Caco-2 (cell line): Measurements from ENCODE around the gene C9orf78. TPM values are rescaled to one million over a fixed set of nuclear protein-coding genes. Genes with fewer than 3 reads are reported as not detected.

Experiments
- BruUV-seq: library from RNA; stranded (reverse); fragments of 400-500 nt; replicated peaks from 2 replicates; lab custom pipeline; 2021; lab: Mats Ljungman, UMichigan
- CTCF ChIA-PET: fragments of 300-600 bp; sonication (Branson Sonifier 250); formaldehyde crosslinking; loops from one replicate; lab custom pipeline; 2022; ENCODE audit warnings: antibody characterized with exemption; lab: Charles Lee
- POLR2A ChIA-PET: fragments of 300-600 bp; sonication (Branson Sonifier 250); formaldehyde crosslinking; loops from one replicate; lab custom pipeline; 2022; ENCODE audit warnings: antibody characterized with exemption; lab: Charles Lee
- DNase-seq, 2 experiments: peaks; one replicate each; pipeline versions ENCODE4 v3.0.0 to v3.0.0-alpha.2; 2020 to 2022
- H3K27me3 ChIP-seq: replicated peaks from 2 replicates; pipeline ENCODE4 v1.6.0; 2011; ENCODE audit warnings: low read length; ENCODE audit not compliant: control insufficient read depth, insufficient read depth
- H3K36me3 ChIP-seq: 2 replicates; pipeline ENCODE4 v1.5.1; 2011; ENCODE audit warnings: low read length; ENCODE audit not compliant: control insufficient read depth, insufficient read depth
- H3K4me1 ChIP-seq: fragments of 250-450 bp; sonication (Bioruptor Pico); 2 replicates; pipeline ENCODE4 v1.5.1; 2020; ENCODE audit warnings: mild to moderate bottlenecking
- H3K4me3 ChIP-seq: 2 replicates; pipeline ENCODE4 v1.5.1; 2011; ENCODE audit warnings: low read depth, mild to moderate bottlenecking, control low read depth, low read length
- H3K9me3 ChIP-seq: fragments of 250-450 bp; sonication (Bioruptor Pico); 2 replicates; pipeline ENCODE4 v1.5.1; 2020; ENCODE audit warnings: mild to moderate bottlenecking, moderate library complexity
- H3K27ac Mint-ChIP-seq: one replicate; pipeline ENCODE4 v1.8.0; 2022; ENCODE audit warnings: mixed read lengths; ENCODE audit not compliant: unreplicated experiment
- H3K27me3 Mint-ChIP-seq: one replicate; pipeline ENCODE4 v1.8.0; 2022; ENCODE audit warnings: mixed read lengths; ENCODE audit not compliant: insufficient read depth, unreplicated experiment
- H3K36me3 Mint-ChIP-seq: one replicate; pipeline ENCODE4 v1.8.0; 2022; ENCODE audit warnings: mild to moderate bottlenecking, mixed read lengths; ENCODE audit not compliant: insufficient read depth, unreplicated experiment
- H3K4me1 Mint-ChIP-seq: one replicate; pipeline ENCODE4 v1.8.0; 2022; ENCODE audit warnings: low read depth, mixed read lengths; ENCODE audit not compliant: unreplicated experiment
- H3K4me3 Mint-ChIP-seq: one replicate; pipeline ENCODE4 v1.8.0; 2022; ENCODE audit warnings: mild to moderate bottlenecking, moderate library complexity, mixed read lengths; ENCODE audit not compliant: unreplicated experiment
- H3K9me3 Mint-ChIP-seq: one replicate; pipeline ENCODE4 v1.8.0; 2022; ENCODE audit warnings: mixed read lengths; ENCODE audit not compliant: unreplicated experiment
- intact Hi-C: fragments of 100-400 bp; cut with micrococcal nuclease; formaldehyde crosslinking; loops from one replicate; pipeline ENCODE4 v1.10.0; 2022; ENCODE audit not compliant: unreplicated experiment
- total RNA-seq: library from RNA; stranded (reverse); gene quantifications from 2 replicates; pipeline ENCODE4 v1.2.3, GENCODE V29; 2022
- TF ChIP-seq, protein P1 (sequence below), 2 experiments: fragments of 200-600 bp in 1 of 2; IDR thresholded peaks; 1 replicate in 1 of 2; 2 replicates in 1 of 2; pipeline versions ENCODE4 v1.5.1 to v1.8.0; 2011 to 2022; ENCODE audit warnings: antibody characterized with exemption in 1 of 2, control low read depth in 1 of 2, inconsistent platforms in 1 of 2, low read depth in 1 of 2, low read length in 1 of 2, mild to moderate bottlenecking in 1 of 2, moderate library complexity in 1 of 2; ENCODE audit not compliant: insufficient read depth in 1 of 2, severe bottlenecking in 1 of 2, unreplicated experiment in 1 of 2

Gene C9orf78
- total RNA-seq, 1 experiment from 2014 or later = 44.1 TPM

DNA sequence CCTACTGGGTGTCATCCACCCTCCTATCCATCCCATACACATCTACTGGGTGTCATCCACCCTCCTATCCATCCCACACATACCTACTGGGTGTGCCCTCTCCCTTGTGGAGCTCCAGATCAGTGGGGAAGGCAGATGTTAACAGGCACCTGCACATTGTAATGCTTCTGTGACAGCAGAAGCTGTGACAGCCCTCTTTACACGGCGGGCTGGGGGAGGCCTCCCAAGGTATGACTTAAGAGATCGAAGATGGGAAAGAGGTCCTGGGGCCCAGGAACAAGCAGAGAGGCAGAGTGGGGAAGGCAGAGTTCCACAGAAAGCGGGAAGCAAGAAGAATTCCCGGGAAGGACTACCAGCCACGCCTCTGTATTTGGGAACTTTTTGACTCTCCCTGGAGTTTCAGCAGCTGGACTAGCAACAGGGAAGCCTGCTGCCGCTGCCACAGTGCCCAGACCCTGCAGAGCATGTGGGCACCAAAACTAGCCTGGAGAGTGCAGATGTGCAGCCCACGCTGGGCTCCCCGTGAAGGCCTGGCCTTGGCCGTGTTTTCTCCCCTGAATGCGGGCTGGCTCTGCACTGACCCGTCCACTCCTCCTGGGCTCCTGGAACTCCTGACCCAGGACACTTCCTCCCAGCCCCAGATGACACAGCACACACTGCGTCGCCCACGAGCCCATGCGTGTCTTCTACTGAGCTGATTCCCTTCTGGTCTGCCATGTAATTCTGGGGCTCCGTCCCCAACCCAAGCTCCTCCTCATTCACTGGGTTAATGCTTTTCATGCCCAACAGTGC lies 20.4 kb downstream of the C9orf78 start:
- H3K36me3 ChIP-seq = peaks cover 3% of the 10 kb centered on the region; the same call in 1 of the 2 replicates
- CTCF ChIA-PET = no interaction called here
- Mint-ChIP-seq H3K4me1 (peaks cover 25% of the 10 kb centered on the region), H3K4me3 (peak overlapping the region; percentile 7), H3K27me3 (no peaks in the 10 kb centered on the region), H3K36me3 (peaks cover 54% of the 10 kb centered on the region), H3K9me3 (no peaks in the 10 kb centered on the region), H3K27ac (peak overlapping the region; percentile 40)
- TF ChIP-seq, protein P1, sequence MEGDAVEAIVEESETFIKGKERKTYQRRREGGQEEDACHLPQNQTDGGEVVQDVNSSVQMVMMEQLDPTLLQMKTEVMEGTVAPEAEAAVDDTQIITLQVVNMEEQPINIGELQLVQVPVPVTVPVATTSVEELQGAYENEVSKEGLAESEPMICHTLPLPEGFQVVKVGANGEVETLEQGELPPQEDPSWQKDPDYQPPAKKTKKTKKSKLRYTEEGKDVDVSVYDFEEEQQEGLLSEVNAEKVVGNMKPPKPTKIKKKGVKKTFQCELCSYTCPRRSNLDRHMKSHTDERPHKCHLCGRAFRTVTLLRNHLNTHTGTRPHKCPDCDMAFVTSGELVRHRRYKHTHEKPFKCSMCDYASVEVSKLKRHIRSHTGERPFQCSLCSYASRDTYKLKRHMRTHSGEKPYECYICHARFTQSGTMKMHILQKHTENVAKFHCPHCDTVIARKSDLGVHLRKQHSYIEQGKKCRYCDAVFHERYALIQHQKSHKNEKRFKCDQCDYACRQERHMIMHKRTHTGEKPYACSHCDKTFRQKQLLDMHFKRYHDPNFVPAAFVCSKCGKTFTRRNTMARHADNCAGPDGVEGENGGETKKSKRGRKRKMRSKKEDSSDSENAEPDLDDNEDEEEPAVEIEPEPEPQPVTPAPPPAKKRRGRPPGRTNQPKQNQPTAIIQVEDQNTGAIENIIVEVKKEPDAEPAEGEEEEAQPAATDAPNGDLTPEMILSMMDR (IDR thresholded peaks at IDR 0.05; ENCODE audit: insufficient read depth in 1 of 2, low read depth in 1 of 2, low read length in 1 of 2, severe bottlenecking in 1 of 2, unreplicated experiment in 1 of 2) = no peak
- H3K4me3 ChIP-seq = no peak overlapping the region
- POLR2A ChIA-PET = interaction anchor here (0.6 kb wide), 1 partner anchor 648 kb away, joined by 4 read pairs; no protein-coding TSS in a partner anchor
- no TSS peak for BruUV-seq
- no peak for DNase-seq
- H3K27me3 ChIP-seq = no peaks in the 10 kb centered on the region
- H3K4me1 ChIP-seq = peaks cover 26% of the 10 kb centered on the region
- H3K9me3 ChIP-seq = no peaks in the 10 kb centered on the region
- intact Hi-C loops = no loop called here

DNA sequence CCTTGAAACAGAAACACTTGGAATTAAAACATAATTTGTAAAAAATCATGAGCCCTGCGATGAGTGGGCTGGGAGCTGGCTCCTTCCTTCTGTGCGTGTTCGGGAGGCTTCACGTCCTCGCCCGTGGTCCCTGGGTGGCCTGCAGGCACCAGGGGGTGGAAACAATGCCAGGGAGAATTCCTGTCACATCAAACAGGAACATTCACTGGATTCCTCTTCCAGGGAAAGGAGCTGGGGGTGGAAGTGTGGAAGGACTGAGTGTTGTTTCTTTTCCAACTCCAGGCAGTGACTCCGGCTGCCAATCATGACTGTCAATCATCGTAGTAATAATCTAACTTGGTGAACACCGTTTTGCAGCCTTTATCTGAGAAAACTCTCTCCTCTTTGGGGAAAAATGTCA lies 21.4 kb downstream of the C9orf78 start:
- Histone ChIP-seq H3K27me3 (no peaks in the 10 kb centered on the region), H3K4me3 (no peak overlapping the region), H3K36me3 (peaks cover 3% of the 10 kb centered on the region; the same call in 1 of the 2 replicates), H3K9me3 (no peaks in the 10 kb centered on the region), H3K4me1 (peaks cover 30% of the 10 kb centered on the region)
- no peak for DNase-seq
- H3K4me1 Mint-ChIP-seq = peaks cover 25% of the 10 kb centered on the region
- CTCF ChIA-PET = no interaction called here
- intact Hi-C loops = no loop called here
- H3K27ac Mint-ChIP-seq = no peak overlapping the region
- POLR2A ChIA-PET = no interaction called here
- H3K9me3 Mint-ChIP-seq = no peaks in the 10 kb centered on the region
- TF ChIP-seq, protein P1 (IDR thresholded peaks at IDR 0.05; ENCODE audit: insufficient read depth in 1 of 2, low read depth in 1 of 2, low read length in 1 of 2, severe bottlenecking in 1 of 2, unreplicated experiment in 1 of 2) = no peak
- peaks cover 54% of the 10 kb centered on the region for H3K36me3 Mint-ChIP-seq
- H3K27me3 Mint-ChIP-seq = no peaks in the 10 kb centered on the region
- no peak overlapping the region for H3K4me3 Mint-ChIP-seq
- BruUV-seq = TSS peak; percentile 9

DNA sequence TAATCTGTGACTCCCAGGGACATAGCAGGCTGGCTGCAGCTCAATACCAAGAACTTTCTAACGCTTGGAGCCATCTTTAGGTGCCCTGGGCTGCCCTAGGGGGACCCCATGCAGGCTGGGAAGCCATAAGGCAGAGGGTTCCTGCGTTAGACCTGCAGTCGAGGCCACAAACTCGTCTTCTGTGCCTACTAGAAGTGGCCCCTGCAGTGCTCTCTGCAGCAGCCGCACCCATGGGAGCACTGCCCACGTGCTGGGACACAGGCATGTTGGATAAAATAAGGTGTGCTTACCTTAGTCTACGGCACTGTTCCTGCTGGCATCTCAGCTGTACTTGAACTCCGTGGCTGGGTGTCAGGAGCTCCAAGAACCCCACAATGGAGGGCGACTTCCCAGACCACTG lies 22.7 kb downstream of the C9orf78 start:
- H3K4me3 ChIP-seq = no peak overlapping the region
- H3K9me3 Mint-ChIP-seq = no peaks in the 10 kb centered on the region
- peaks cover 25% of the 10 kb centered on the region for H3K4me1 Mint-ChIP-seq
- ChIA-PET CTCF (no interaction called here), POLR2A (interaction anchor here (0.5 to 1.1 kb wide), 2 partner anchors 9 to 22 kb away, joined by 3 read pairs; partner anchors contain the start of gene TOR1B)
- peaks cover 42% of the 10 kb centered on the region for H3K36me3 Mint-ChIP-seq
- no peaks in the 10 kb centered on the region for H3K27me3 Mint-ChIP-seq
- TF ChIP-seq, protein P1 (IDR thresholded peaks at IDR 0.05; ENCODE audit: insufficient read depth in 1 of 2, low read depth in 1 of 2, low read length in 1 of 2, severe bottlenecking in 1 of 2, unreplicated experiment in 1 of 2) = no peak
- BruUV-seq = no TSS peak
- no peak for DNase-seq
- intact Hi-C loops = no loop called here
- H3K36me3 ChIP-seq = peaks cover 3% of the 10 kb centered on the region; the same call in 1 of the 2 replicates
- H3K27ac Mint-ChIP-seq = peak overlapping the region; percentile 61
- no peaks in the 10 kb centered on the region for H3K27me3 ChIP-seq
- H3K4me3 Mint-ChIP-seq = no peak overlapping the region
- no peaks in the 10 kb centered on the region for H3K9me3 ChIP-seq
- H3K4me1 ChIP-seq = peaks cover 30% of the 10 kb centered on the region
